Measurements from ENCODE around the gene IGSF22.

IGSF22 gene

GRCh38 chr11:18743365-18743764 is 17.4 kb upstream of the IGSF22 start:
- no peak for DNase-seq

- DNase-seq, result no peak
Measured at GRCh38 chr11:18741783-18742182, 15.8 kb upstream of the IGSF22 start.

DNA sequence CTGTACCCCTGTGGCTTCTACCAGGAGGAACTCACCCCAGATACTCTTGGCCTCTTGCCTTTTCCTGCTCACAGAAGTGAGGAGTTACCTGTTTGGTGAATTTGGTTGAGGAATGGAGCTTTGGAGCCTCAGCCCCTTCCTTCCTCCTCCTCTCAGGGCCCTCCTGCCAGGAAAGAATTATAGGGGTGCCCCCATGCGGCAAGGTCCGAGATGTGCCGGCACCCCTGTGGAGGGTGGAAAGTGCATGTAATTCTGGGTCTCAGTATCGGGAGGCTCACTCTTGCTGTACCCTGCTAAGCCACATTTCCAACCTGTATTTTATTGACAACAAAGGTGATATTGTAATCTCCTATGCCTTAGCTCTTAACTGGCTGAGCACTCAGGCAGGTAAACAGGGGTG is 13.7 kb upstream of the IGSF22 start:
- DNase-seq, result no peak

DNA sequence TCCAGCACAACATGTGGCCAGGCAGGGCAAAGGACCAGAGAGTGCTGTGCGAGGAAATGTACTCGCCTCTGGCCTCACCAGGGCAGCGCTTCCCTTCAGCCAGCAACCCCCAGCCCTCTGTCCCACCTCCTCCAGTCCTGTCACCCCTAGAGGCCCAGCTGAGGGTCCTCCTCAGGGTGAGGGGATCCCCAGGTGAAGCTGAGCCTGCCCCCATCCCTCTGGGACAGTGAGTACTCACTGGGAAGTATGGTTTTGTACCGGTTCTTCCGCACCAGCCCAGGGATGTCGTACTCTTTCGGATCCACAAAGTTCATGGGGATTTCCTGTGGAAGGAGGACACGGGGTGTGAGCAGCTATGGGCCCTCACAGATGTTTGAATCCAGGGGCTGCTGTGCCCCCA is 11.7 kb upstream of the IGSF22 start:
- DNase-seq, result no peak

GRCh38 chr11:18736590-18737148 is 10.7 kb upstream of the IGSF22 start:
- DNase-seq, result no peak

GRCh38 chr11:18733202-18733601 is 7.2 kb upstream of the IGSF22 start:
- no peak for DNase-seq

DNA sequence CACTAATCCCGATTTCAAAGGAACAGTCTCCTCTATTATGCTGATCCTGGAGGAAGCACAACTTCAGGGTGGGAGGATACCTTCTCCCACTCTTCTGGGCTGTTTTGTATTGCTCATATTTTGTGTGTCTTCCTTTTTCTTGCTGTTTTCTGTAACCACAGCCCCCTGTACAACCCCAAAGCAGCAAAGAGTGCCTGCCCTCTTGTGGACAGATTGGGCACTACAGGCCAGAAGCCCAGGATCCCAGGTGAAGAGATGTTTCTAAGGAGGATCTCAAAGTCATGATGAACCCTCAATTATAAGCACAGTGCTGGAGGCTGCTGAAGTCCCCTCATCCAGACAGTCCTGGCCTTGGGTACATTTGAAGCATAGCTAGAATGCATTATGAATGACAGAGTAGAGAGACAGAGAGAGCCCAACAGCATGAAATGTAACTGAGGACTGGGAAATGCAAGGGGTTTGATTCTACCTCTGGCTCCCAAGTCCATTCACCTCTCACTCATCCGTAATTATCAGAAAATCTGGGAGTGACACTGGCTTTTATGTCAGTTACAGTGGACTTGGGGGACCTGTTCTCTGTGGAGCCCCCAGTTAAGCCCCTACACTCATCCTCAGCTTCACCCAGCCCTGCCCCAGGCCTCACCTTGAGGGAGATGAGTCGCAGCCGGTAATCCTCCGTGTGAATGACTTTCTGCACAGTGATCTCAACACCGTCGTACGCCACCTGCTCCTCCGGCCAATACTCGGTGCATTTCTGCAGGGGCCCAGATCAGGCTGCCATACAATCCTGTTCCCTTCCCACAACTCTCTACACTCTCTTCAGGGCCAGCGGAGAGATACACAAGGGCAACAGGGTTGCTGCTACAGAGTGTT is 6.2 kb upstream of the IGSF22 start:
- DNase-seq, result no peak

DNA sequence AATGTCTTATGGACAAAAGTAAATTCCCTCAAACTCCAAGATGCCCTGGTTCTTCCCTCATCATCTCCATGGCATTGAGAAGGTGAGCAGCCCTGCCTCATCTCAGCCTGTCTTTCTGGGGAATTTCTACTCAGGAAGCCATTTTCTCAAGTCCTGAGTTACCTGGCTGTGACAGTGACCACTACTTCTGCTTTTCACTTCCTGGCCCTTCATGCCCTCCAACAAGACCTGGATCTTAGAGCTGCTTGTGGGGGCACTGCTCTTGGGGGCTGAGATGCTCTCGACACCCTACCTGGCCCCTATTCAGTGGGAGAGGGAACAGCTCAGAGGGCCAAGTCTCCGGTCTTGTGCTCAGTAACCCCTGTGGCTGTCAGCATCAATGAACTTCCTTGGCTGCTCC is 5.5 kb upstream of the IGSF22 start:
- DNase-seq, result no peak

GRCh38 chr11:18730020-18730419 is 4.0 kb upstream of the IGSF22 start:
- no peak for DNase-seq

GRCh38 chr11:18729426-18729825 is 3.4 kb upstream of the IGSF22 start:
- DNase-seq, result no peak

GRCh38 chr11:18728658-18729057 is 2.7 kb upstream of the IGSF22 start:
- no peak for DNase-seq

DNA sequence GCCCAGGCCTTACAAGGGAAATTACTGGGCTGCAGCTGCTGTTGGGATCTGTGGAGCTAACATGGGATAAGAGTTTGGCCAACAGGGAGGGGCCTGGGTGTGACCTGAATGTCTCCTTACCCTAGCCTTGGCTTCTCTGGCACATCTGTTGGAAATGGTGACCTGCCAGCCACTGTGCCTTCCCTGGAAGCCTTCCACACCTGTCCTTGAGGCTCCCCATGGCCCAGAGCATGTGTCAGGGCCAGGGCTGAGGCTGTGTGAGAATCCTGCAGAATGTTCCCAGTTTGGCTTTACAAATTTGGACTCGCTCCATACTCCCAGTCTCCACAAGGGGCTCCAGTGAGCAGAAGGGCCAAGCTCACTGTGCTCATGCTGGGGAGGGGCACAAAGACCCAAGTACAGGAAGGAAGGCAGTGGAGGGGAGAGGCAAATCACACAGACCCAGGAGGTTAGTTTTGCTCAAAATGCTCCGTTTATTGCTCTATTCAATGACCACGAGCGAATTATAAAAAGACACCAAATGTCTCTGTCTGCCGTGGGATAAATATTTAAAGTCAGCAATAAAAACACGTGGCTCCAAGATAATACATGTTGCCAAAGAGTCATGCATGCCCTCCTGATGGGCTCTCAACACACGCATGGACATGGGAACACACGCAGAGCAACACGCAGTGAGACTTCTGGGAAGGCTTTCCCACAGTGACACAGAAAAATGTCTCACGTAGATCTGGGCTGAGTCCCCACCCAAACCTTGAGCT is 1.7 kb upstream of the IGSF22 start:
- DNase-seq, result no peak

DNA sequence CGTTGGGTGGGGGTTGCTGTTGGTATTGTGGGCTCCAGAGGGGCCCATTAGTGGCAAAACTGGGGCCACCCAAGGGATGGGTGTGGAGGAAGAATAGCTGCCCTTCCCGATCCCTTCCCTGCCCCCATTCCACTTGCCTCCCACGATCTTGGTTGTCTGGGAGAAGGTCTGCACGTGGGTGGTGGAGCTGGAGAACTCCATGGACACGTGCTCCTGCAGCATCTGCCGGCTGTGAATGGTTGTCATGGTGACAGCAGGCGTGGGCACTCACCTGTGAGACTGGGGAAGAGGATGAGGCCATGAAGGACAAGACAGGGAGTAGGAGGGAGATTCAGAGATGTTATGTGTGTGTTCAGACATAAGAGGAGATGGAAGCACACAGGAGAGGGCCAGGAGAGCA is 2.0 kb downstream of the IGSF22 start:
- DNase-seq, result peak; percentile 23

DNA sequence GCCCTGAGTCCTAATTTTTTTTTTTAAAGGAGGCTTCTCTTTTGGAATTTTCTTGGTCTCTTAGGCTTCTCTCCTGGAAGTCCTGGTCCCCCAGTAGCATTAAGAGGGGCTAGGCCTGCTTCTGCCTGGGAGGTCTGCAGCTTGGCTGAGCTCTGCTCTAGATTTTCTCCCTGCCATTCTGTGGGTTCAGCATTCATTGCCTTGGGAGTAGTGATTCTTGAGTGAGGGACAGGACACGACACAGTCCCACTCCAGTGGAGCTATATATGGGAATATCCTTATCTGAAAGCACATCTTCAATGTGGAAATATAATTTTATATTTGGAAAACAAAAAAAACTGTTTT is 3.7 kb downstream of the IGSF22 start:
- DNase-seq, result no peak

GRCh38 chr11:18721561-18722292 is 4.3 kb downstream of the IGSF22 start:
- DNase-seq, result no peak

- no peak for DNase-seq
Measured at GRCh38 chr11:18720808-18721560, 5.0 kb downstream of the IGSF22 start.

GRCh38 chr11:18720091-18720807 is 5.7 kb downstream of the IGSF22 start:
- no peak for DNase-seq

DNA sequence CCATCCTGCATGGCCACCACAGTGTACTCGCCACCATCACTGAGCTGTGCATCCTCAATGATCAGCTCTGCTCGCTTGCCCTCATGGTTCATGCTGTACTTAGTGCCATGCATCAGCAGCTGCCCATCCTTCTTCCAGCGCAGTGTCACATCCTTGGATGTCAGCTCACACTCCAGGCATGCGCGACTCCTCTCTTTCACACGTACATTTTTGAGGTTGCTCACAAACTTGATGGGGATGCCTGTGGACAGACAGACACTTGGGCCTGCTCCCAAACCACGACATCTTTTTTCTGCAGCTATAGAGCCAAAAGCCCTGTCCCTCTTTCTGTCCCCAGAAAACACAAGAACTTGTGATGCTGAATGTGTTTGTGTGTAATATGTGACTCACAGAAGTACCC is 10.5 kb downstream of the IGSF22 start:
- DNase-seq, result no peak

DNA sequence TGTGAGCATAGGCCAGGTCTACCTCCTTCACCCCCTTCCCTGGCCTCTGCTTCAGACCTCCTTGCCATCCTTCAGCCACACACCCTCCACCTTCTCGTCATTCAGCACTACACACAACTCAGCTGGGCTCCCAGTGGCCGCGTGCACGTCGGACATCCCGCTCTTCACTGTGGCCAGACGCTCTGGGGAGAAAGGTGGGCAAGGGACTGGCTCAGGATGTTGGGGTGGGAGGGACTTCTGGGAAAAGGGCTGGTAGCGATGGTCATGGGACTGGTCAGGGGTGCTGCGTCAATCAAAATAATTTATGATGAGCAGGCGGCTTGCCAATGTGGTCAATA is 11.6 kb downstream of the IGSF22 start:
- DNase-seq, result no peak

- no peak for DNase-seq
Measured at GRCh38 chr11:18713646-18714442, 12.1 kb downstream of the IGSF22 start.

DNA sequence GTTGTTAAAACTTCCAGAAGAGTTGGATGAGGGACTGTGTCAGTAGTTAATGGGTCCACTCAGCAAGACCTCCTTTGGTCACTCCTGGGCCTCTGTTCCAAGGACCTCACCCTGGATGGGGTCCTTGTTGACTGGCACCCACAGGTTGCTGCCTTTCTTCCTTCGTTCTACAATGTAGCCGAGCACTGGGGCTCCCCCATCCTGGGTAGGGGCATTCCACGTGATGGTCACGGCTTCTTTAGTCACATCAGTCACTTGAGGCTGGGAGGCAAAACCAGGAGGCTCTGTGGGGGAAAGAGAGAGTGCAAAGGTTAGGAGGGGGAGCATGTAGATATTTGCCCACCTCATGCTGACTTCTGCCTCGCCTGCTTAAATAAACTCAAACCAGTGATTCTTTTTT is 15.4 kb downstream of the IGSF22 start:
- no peak for DNase-seq
